CMK (cell line): Measurements from ENCODE around the gene PPP1CC.
"Not testable (repeated sequence)": the region's sequence is repeated elsewhere in the genome, so short reads cannot be mapped to it uniquely, and the experiment has no call there.

Experiments used
- DNase-seq: peaks from one replicate; pipeline ENCODE4 v3.0.0-alpha.2; 2010; ENCODE audit warnings: low read depth

The PPP1CC gene

DNA sequence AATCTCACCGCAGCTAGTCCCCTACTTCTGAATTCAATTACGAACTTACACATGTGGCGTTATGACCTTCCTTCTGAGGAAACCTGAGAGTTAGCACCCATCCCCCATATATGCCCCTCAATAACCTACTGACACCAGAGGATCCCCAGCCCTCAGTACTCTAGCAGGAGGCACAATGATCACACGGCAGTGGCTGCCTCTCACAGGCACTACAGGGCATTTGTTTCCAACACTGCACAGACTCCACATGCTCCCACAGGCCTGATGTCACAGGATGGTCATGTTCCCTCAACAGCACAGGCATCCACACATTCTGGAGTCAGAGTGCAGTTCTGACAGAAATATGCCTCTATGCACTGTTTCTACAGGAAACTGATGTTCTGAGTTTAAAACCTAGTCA, 17.4 kb downstream of the PPP1CC start:
- no peak for DNase-seq

DNA sequence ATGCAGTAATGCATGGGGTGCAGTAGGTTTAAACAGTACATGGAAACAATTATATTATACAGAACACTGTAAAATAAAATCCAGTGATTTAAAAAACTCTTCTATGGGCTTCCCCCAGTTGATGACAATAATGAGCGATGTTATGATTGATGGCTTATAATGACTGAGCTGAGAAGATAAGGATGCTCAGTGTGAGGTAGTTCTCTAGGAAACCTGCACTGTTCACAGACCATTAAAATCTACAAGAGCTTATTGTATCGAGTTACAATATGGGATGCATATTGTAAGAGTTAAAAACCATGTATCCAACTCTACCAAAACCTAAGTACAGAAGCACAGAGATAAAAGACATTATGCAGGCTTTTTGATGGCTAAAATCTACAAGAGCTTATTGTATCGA, 19.8 kb downstream of the PPP1CC start:
- not testable (repeated sequence) for DNase-seq

DNA sequence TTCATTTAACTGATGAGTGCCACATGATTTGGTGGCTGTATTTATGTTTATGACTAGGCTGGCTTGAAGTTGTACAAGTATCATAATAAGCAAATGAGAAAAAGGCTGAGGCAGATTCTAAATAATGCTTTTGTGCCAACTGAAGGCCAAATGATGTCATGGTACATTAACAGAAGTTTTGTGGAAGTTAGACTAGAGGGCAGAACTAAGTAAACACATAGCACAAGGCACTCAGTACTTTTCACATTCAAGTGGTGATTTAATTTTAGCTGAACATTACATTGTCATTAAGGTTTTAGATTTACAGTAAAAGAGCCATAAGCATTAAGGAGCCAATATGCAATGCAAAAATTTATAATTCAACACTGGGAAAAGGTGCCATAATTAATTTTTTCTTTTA, 21.1 kb downstream of the PPP1CC start:
- DNase-seq, result no peak

DNA sequence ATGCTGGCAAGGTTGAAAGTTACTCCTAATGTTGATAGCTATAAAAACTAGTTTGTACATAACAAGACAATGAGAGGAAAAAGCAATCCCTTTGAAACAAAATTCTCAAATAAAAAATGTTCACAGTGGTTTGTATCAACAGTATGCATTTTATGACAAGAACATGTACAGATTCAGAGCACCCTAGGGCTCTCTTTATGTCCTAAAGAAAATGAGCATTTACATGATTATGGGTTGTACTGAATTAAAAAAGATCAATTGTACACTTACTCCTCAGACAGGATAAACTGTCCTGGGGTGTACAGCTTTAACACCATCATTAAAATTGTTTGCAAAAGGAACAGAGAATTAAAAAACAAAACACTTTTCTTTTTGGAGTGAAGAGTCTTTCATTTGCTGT, 22.2 kb downstream of the PPP1CC start:
- DNase-seq, result no peak

DNA sequence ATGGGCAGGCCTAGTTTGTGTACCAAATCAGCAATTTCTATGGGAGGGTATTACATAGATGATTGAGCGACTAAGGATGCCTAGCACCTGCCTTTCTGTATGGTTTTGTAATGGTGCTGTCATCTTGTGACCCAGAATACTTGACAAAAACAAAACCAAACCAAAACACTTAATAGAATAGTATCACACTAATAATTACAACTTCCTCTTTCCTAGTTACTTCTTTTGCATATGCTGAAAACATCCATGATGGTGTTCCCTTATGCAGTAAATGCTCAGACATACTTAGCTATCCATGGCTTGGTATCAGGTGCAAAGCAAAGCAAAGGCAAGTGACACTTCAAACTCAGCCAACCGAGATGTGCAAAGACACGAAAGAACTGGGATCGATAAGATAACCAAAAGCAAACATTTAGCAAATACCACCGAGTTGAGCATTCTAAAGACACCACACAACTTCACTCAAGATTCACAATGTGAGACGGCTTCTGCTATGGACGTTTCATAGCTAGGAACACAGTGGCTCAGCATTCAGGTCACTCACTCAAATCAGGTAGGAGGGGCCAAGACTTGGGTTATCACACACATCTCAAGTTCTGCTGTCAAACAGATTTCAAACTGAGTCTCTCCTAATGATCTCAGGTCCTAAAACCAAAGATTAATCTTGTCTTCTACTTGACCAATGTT, 24.3 kb downstream of the PPP1CC start:
- no peak for DNase-seq

DNA sequence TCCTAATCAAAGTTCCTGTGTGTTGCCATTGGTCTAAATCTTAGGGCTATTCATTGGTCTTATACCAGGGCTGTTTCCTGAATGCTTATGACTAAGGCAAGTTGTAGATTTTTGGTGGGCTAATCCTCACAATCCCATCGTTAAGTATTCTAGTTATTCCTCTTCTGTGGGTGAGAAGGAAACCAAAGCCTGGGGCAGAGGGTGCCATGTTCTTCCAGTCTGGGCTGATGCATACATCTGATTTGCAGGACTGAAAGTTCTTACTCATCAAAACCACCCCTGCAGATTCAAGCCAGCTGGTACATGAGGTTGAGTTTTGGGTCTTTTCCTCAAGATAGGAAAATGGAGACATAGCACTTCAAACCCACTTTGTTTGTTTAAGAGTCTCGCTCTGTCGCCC, 25.7 kb downstream of the PPP1CC start:
- no peak for DNase-seq

DNA sequence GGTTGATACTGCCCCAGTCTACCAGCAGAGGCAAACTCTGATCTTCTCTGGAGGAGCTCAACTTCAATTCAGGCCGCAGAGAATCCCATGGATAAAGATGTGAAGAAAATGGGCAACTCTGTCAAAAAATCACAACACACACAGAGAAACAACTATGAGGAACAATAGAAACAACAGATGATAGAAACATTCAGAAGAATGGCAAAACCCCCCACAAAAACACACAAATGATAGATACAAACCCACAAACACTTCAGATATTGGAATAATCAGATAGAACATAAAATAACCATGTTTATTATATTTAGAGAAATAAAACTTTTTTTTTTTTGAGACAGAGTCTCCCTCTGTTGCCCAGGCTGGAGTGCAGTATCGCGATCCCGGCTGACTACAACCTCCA, 33.8 kb downstream of the PPP1CC start:
- DNase-seq, result no peak

DNA sequence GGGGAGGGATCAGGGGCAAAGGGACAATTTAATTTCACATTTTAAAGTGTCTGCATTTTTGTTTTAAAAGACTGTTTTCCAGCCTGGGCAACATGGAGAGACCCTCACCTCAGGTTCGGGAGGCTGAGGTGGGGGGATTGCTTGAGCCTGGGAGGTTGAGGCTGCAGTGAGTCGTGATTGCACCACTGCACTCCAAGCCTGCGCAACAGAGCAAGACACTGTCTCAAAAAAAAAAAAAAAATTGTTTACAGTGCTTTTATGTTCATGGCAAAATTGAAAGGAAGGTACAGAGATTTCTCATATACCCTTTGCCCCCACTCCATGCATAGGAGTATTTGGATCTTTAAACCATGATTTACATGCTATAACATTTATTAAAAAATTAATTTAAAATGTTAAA, 37.4 kb downstream of the PPP1CC start:
- DNase-seq, result no peak

DNA sequence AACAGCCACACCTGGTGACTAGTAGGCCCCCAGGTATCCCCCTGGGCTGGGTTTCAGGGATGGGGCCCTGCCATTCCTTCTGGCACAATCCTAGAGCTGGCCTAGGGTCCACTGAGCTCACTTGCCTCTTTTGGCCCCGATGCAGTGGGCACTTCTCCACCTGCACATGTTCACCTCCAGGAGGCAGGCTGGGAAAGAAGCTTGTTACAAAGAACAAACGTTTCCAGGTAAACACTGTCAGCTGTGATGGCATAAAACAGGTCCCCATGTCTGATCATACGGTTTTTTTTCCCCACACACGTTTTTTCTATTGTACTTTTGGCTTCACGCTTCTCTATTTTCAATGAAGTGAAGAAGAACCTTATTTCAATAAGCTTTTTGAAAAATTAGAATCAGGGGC, 37.9 kb downstream of the PPP1CC start:
- no peak for DNase-seq

DNA sequence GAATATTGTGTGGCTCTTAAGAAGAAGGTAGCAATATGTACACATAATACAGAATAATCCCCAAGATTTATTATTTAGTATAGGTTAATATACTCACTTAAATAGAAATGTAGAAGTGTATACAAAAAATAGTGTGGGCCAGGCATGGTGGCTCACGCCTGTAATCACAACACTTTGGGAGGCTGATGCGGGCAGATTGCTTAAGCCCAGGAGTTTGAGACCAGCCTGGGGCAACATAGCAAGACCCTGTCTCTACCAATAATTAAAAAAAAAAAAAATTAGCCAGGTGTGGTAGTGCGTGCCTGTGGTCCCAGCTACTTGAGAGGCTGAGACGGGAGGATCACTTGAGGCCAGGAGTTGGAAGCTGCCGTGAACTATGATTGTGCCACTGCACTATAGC, 38.5 kb downstream of the PPP1CC start:
- no peak for DNase-seq

DNA sequence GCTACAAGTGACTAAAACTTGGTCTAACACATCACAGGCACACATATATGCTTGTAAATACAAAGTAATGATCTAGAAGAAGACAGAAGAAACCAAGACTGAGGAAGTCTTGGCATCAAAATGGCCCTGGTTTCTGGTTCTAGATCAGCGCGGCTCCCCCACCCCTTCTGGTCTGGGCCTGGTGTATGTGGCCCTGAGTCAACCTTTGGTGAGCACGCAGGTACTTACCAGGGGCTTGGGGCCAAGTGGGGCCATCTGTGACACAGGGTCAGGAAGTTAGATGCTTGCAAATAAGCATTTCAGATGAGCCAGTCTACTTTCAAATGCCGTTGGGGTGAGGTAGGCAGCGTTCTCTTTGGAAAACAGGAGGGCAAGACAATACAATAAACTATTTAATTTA, 40.6 kb downstream of the PPP1CC start:
- DNase-seq, result no peak

DNA sequence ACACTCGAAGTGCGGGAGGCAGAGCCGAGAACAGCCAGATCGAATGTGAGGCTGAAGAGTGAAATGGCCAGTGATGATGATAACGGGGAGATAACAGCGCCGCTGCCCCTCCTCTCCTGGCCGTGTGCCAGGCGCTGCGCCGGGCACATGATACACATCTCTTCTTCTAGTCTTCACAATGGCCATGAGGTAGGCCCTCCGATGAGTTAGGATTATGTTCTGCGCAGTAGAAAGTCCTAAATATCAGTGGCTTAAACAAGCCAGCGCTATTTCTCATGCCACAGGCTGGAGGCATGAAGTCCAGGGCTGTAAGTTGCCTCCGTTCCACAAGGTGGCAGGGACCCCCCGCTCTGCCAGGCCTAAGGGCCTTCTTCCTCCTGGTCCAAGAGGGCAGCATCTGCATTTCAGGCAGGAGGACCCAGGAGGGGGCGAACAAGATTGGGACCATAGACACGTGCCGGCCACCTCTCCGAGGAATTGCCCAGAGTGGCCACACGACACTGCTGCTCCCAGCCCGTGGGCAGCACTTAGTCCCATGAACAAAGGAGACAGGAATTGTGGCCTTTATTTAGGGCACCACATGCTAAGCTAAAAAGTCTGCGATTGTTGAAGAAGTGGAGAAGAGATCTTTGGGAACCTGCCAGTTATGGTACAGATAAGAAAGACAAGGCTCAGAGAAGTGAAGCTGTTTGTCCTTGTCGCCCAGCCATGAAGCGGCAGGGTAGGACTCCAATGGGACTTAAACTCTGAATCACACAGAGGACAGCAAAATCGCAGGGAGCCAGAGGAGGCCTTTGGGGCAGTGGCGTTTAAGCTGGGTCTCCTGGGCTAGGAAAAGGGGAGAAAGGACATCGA, 42.9 kb downstream of the PPP1CC start:
- no peak for DNase-seq

DNA sequence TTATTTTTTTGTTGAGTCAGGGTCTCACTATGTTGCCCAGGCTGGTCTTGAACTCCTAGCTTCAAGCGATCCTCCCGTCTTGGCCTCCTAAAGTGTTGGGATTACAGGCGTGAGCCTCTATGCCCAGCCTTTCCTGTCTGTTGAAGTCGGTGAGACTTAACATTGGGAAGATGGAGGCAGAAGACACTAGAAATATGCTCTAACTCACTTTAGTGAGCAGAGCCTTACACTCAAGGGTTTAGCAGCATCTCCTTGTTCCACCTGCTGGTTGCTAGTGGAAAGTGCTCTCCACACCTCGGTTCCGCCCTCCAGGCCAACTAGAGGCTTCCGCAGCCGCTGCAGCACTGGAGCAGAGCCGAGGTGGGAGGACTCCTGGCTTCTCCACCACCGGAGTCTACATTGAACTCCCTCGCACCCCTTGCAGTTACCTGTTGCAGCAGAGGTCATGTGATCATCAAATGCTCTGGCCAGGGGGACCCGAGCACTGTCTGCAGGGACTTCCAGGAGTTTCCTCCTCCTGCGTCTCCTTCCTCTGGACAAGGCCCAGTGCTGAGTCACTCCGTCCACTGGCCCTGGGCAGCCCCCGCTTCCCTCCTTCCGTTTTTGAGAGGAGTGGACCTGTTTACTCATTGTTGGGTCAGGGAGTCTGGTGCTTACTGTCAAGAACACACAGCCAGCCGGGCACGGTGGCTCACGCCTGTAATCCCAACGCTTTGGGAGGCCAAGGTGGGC, 44.4 kb downstream of the PPP1CC start:
- no peak for DNase-seq

DNA sequence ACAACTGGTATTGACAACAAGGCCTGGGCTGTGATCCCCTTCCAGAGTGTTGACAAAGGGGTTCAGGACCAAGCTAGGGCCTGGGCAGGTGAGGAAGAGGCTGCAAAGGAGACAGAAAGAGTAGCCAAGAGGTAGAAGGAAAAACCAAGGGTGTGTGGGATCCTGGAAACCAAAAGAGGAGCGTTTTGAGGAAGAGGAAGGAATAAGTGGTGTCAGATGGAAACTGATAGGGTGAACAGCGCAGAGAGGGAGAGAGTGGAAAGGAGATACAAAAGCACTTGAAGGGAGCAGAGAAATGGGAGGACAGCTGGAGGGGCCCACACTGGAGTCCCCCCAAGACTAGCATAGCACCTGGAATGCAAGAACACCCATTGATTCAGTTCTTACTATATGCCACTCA, 45.5 kb downstream of the PPP1CC start:
- DNase-seq, result no peak

DNA sequence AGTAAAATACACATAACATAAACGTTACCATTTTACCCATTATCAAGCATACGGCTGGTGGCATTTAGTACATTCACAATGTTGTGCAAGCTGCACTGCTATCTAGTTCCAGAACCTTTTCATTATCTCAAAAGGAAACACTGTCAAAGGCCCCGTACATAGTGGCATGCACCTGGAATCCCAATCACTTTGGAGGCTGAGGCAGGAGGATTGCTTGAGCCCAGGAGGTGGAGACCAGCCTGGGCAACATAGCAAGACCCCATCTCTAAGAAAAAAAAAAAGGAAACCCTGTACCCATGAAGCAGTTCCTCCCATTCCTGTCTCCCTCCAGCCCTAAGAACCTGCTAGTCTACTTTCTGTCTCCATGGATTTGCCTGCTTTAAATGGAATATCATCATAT, 46.4 kb downstream of the PPP1CC start:
- DNase-seq, result no peak

DNA sequence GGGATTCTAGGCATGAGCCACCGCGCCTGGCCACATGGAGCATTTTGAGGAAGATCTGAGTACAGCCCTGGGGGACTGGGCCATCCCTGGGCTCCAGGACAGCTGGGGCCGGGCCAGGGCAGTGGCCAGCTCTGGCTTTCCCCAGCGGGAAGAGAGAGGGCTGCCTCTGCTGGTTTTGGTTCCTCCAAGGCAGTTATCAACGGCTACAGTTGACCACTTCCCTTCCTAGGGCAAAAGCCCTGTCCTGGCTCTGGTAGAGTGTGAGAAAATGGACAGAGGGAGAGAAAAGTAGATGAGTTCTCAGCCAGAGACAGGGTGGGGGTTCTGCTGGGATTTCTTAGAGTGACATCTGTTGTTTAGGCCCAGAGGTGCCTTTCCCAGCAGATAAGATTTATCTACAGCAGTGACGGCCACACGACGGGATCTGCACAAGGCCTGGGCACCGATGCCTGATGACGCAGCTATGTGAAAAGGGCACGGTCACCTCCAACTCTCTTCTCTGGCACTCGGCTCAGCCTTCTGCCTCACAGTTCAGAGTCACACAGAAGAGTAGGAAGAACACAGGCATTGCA, 48.3 kb downstream of the PPP1CC start:
- DNase-seq, result no peak

DNA sequence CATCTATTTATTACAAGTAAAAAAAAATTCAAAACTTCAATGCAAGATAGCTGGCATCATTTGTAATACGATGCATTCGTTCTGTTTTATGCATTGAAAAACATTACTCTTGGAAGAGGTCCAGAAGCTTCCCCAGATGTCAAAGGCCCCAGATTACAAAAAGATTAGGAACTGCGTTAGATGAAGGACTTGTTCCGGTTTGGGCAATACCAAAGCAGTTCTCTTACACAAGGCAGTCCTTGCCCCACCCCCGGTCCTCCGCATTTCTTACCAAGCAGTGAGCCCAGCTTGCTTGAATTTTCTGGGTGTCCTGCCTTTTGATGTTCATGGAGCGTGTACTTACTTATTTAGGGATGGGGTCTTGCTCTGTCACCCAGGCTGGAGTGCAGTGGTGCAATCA, 49.0 kb downstream of the PPP1CC start:
- DNase-seq, result no peak

DNA sequence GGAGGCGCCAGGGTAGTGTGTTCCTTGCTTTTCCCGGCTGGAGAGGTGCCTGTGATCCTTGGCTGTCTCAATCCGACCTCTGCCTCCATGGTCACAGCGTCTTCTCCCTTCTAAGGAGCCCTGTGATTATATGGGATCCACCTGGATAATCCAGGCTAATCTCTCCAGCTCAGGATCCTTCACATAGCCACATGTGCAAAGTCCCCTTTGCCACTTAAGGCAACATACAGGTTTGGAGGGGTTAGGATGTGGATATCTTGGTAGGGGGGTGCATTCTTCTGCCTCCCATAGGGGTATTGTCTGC, 52.6 kb downstream of the PPP1CC start:
- no peak for DNase-seq

DNA sequence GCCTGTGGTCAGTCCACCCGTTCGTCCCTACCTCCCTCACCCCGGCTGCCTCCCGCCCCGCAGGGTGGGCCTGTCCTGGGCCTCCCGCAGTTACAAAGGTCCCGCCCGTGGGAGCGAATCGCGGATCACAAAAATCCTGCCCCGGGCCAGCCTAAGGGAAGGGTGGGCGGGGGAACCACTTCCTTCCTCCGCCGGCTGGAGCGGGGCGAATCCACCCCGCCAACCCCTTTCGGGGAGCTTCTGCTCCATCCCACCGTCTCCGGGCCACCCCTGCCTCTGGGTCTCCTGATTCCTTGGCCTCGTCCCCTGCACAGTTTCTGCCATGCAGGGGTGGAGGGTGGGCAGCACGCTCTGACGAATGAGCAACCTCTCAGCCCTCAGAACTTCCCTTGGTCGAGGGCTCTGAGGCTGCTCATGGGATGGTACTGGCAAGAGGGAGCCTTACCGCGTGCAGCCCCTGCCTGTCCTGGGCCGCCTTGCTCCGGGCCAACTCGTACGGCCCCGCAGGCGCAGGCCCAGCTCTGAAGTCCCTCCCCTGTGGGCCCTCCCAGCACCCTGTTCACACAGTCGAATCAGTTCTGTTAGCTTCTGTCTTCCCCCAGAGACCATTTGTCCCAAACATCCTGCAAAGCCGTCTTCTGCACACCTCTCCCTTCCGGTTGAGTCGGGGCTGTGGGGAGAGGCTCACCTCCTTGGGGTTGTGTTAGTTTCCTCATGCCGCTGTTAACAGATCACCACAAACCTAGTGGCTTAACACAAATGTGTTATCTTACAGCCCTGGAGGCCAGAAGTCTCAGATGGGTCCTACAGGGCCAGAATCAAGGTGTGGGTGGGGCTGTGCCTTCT, 53.2 kb downstream of the PPP1CC start:
- DNase-seq, result no peak

DNA sequence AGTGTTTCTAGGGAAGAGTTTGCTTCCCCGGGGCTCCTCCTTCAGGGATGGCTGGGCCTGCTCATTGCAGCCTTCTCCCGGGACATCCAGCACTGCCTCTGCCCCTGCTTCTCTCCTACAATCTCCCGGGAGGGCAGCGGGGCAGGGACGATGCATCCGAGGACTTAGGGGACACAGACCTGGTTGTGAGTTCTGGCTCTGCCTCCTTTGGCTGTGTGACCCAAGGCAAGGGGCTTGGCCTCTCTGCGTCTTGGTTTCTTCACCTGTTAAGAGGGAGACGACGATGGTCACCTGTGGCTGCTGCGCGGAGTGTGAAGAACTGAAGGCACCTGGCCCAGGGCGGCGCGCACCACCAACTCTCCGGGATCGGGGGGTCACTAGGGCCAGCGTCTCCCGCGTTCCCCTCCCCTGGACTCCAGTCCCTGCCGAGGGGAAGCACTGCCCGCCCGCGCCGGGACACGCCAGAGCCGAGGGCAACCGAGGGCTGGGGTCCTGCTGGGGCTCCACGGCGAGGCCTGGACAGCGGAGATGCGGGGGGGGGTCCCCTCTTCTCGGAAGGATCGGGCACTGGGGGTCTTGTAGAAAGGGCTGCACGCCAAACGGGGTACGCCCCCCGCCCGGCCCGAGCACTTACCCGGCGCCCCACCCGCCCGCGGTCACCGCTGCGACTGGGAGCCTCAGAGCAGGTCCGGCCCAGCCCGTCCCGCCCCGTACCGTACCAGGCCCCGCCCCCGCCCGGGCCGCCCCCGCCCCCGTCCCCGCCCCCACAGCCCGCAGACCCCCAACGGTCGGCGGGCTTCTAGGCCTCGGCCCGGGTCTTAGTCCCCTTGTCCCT, 54.0 kb downstream of the PPP1CC start, which contains the start of gene HVCN1:
HVCN1 (minus strand) TSS at position 670 of the 835 bp plus-strand sequence. CDS start 5,870 bp downstream, outside the sequence.
- DNase-seq, result no peak
